H9 (cell line): ENCODE measurements around the gene RHOH. TPM values are rescaled to one million over a fixed set of nuclear protein-coding genes. Genes with fewer than 3 reads are reported as not detected.

Source experiments
- DNase-seq: peaks from one replicate; pipeline ENCODE4 v3.0.0-alpha.2; 2017
- H2AFZ ChIP-seq: one replicate; pipeline ENCODE4 v1.6.1; 2013; ENCODE audit warnings: mild to moderate bottlenecking, low read length, control low read depth, moderate library complexity
- H2AK5ac ChIP-seq: 2 replicates; pipeline ENCODE4 v1.6.1; 2013; ENCODE audit warnings: low read length, control low read depth, mixed read lengths; ENCODE audit not compliant: insufficient read length
- H2BK120ac ChIP-seq: one replicate; pipeline ENCODE4 v1.6.1; 2013; ENCODE audit warnings: low read depth, mild to moderate bottlenecking, low read length, control low read depth, inconsistent platforms; ENCODE audit not compliant: poor library complexity, severe bottlenecking
- H2BK12ac ChIP-seq: 2 replicates; pipeline ENCODE4 v1.6.1; 2013; ENCODE audit warnings: low read length, control low read depth, mixed read lengths, low read depth; ENCODE audit not compliant: insufficient read length
- H2BK15ac ChIP-seq: 2 replicates; pipeline ENCODE4 v1.6.1; 2013; ENCODE audit warnings: low read depth, low read length, control low read depth
- H2BK20ac ChIP-seq: one replicate; pipeline ENCODE4 v1.6.1; 2013; ENCODE audit warnings: low read depth, mild to moderate bottlenecking, low read length, control low read depth, inconsistent platforms; ENCODE audit not compliant: poor library complexity, severe bottlenecking
- H2BK5ac ChIP-seq: 2 replicates; pipeline ENCODE4 v1.6.1; 2013; ENCODE audit warnings: low read length, control low read depth, mixed read lengths; ENCODE audit not compliant: insufficient read length
- H3K14ac ChIP-seq: 2 replicates; pipeline ENCODE4 v1.6.1; 2013; ENCODE audit warnings: low read length, control low read depth; ENCODE audit not compliant: insufficient read depth
- H3K18ac ChIP-seq: 2 replicates; pipeline ENCODE4 v1.6.1; 2013; ENCODE audit warnings: low read depth, mild to moderate bottlenecking, mixed read lengths, low read length, control low read depth; ENCODE audit not compliant: insufficient read length
- H3K23ac ChIP-seq: 2 replicates; pipeline ENCODE4 v1.6.1; 2013; ENCODE audit warnings: low read length, control low read depth, mixed read lengths, low read depth; ENCODE audit not compliant: insufficient read length
- H3K23me2 ChIP-seq: 2 replicates; pipeline ENCODE4 v1.6.1; 2013; ENCODE audit warnings: low read depth, mild to moderate bottlenecking, mixed read lengths, low read length, control low read depth; ENCODE audit not compliant: insufficient read length, poor library complexity, severe bottlenecking
- H3K27ac ChIP-seq: 2 replicates; pipeline ENCODE4 v1.5.1; 2013; ENCODE audit warnings: low read length, control low read depth, mixed read lengths, low read depth; ENCODE audit not compliant: insufficient read length
- H3K27me3 ChIP-seq: 2 replicates; pipeline ENCODE4 v1.6.1; 2013; ENCODE audit warnings: low read length, control low read depth, inconsistent platforms; ENCODE audit not compliant: insufficient read depth
- H3K4ac ChIP-seq: 2 replicates; pipeline ENCODE4 v1.6.1; 2013; ENCODE audit warnings: low read depth, mild to moderate bottlenecking, control low read depth, inconsistent platforms, low read length, moderate library complexity
- H3K4me1 ChIP-seq: 2 replicates; pipeline ENCODE4 v1.6.1; 2013; ENCODE audit warnings: low read length, control low read depth, inconsistent platforms; ENCODE audit not compliant: insufficient read depth
- H3K4me2 ChIP-seq: 2 replicates; pipeline ENCODE4 v1.6.1; 2013; ENCODE audit warnings: low read length, control low read depth, mixed read lengths; ENCODE audit not compliant: insufficient read length, insufficient read depth
- H3K56ac ChIP-seq: 2 replicates; pipeline ENCODE4 v1.6.1; 2013; ENCODE audit warnings: low read depth, mild to moderate bottlenecking, mixed read lengths, low read length, control low read depth; ENCODE audit not compliant: insufficient read length
- H3K79me1 ChIP-seq: 2 replicates; pipeline ENCODE4 v1.6.1; 2013; ENCODE audit warnings: low read depth, mild to moderate bottlenecking, moderate library complexity, low read length, control low read depth, inconsistent platforms; ENCODE audit not compliant: insufficient read depth, poor library complexity, severe bottlenecking
- H3K79me2 ChIP-seq: 2 replicates; pipeline ENCODE4 v1.6.1; 2013; ENCODE audit warnings: low read length, control low read depth, inconsistent platforms; ENCODE audit not compliant: insufficient read depth
- H3K9ac ChIP-seq: 2 replicates; pipeline ENCODE4 v1.6.1; 2013; ENCODE audit warnings: low read length, control low read depth, mixed read lengths; ENCODE audit not compliant: insufficient read length; ENCODE audit errors: extremely low read depth
- H3K9me3 ChIP-seq: one replicate; pipeline ENCODE4 v1.6.1; 2013; ENCODE audit warnings: low read depth, low read length, inconsistent platforms; ENCODE audit not compliant: control insufficient read depth
- H3T11ph ChIP-seq: one replicate; pipeline ENCODE4 v1.6.1; 2013; ENCODE audit warnings: mild to moderate bottlenecking, low read length, control low read depth, inconsistent platforms
- H4K20me1 ChIP-seq: one replicate; pipeline ENCODE4 v1.6.1; 2013; ENCODE audit not compliant: control insufficient read depth, insufficient read length, insufficient read depth
- H4K5ac ChIP-seq: 2 replicates; pipeline ENCODE4 v1.6.1; 2013; ENCODE audit warnings: low read depth, mild to moderate bottlenecking, mixed read lengths, low read length, control low read depth; ENCODE audit not compliant: insufficient read length
- H4K8ac ChIP-seq: replicated peaks from 2 replicates; pipeline ENCODE4 v1.6.1; 2013; ENCODE audit warnings: low read length, control low read depth, mixed read lengths, low read depth; ENCODE audit not compliant: insufficient read length
- H4K91ac ChIP-seq: 2 replicates; pipeline ENCODE4 v1.6.1; 2013; ENCODE audit warnings: low read depth, mild to moderate bottlenecking, moderate library complexity, mixed read lengths, low read length, control low read depth; ENCODE audit not compliant: insufficient read length
- H3K27ac Mint-ChIP-seq, 3 experiments: 2 replicates in 2 of 3; 3 replicates in 1 of 3; pipeline ENCODE4 v1.8.0; 2020 to 2021; ENCODE audit warnings: mixed read lengths in 3 of 3, mild to moderate bottlenecking in 1 of 3, moderate library complexity in 1 of 3
- H3K27me3 Mint-ChIP-seq: 2 replicates; pipeline ENCODE4 v1.8.0; 2021; ENCODE audit warnings: low read depth, mild to moderate bottlenecking, moderate library complexity, mixed read lengths
- H3K36me3 Mint-ChIP-seq, 3 experiments: 2 replicates in 2 of 3; 3 replicates in 1 of 3; pipeline ENCODE4 v1.8.0; 2020 to 2021; ENCODE audit warnings: low read depth in 3 of 3, mixed read lengths in 3 of 3; ENCODE audit not compliant: insufficient read depth in 1 of 3
- H3K4me1 Mint-ChIP-seq, 2 experiments: 2 replicates each; pipeline ENCODE4 v1.8.0; 2020; ENCODE audit warnings: mixed read lengths in 2 of 2
- H3K4me3 Mint-ChIP-seq, 2 experiments: 2 replicates in 1 of 2; 3 replicates in 1 of 2; pipeline ENCODE4 v1.8.0; 2020 to 2021; ENCODE audit warnings: mild to moderate bottlenecking in 2 of 2, mixed read lengths in 2 of 2, moderate library complexity in 1 of 2
- H3K9me3 Mint-ChIP-seq, 2 experiments: 2 replicates in 1 of 2; 3 replicates in 1 of 2; pipeline ENCODE4 v1.8.0; 2020; ENCODE audit warnings: mild to moderate bottlenecking in 2 of 2, mixed read lengths in 2 of 2, moderate library complexity in 1 of 2
- WGBS: extraction: QIAGEN DNeasy Blood & Tissue Kit; methylation state at CpG from one replicate; pipeline ENCODE4 v1.1.7; 2013; ENCODE audit warnings: missing lambda C conversion rate, low lambda C conversion rate, mixed read lengths; ENCODE audit not compliant: insufficient read length; ENCODE audit errors: extremely low coverage; 5-methylcytosine and 5-hydroxymethylcytosine counted together
- total RNA-seq: library from RNA; stranded (reverse); gene quantifications from 2 replicates; pipeline ENCODE4 v1.2.1, GENCODE V29; 2021
- TF ChIP-seq, protein P1 (sequence below): fragments of 200-600 bp; sonication (generic); conservative IDR thresholded peaks from 3 replicates; pipeline ENCODE4 v1.8.0; 2021; ENCODE audit warnings: antibody characterized with exemption, mild to moderate bottlenecking

Gene RHOH
- total RNA-seq, 1 experiment from 2014 or later: 7.1 TPM

- H3K18ac ChIP-seq: no peak overlapping the region
- no peak overlapping the region for H4K91ac ChIP-seq
- H3K4me2 ChIP-seq: no peak overlapping the region
- DNase-seq: no peak
- no CpG with 5 or more reads among the region's 14 CpGs for WGBS
- Mint-ChIP-seq H3K36me3 (no peaks in the 10 kb centered on the region), H3K27ac (peak overlapping the region in 2 of 3 experiments; percentile 12 to 31; a peak in 4 of 7 replicates), H3K9me3 (peaks cover 0 to 3% of the 10 kb centered on the region in 2 experiments; a peak in 1 of 5 replicates), H3K27me3 (no peaks in the 10 kb centered on the region), H3K4me3 (no peak overlapping the region), H3K4me1 (peaks cover 70 to 81% of the 10 kb centered on the region in 2 experiments)
- H3K79me1 ChIP-seq: no peaks in the 10 kb centered on the region
- no peaks in the 10 kb centered on the region for H4K20me1 ChIP-seq
- no peak overlapping the region for H2BK5ac ChIP-seq
- H2BK20ac ChIP-seq: no peak overlapping the region
- no peak overlapping the region for H3K23ac ChIP-seq
- no peak overlapping the region for H2BK15ac ChIP-seq
- no peaks in the 10 kb centered on the region for H3K9me3 ChIP-seq
- TF ChIP-seq, protein P1, sequence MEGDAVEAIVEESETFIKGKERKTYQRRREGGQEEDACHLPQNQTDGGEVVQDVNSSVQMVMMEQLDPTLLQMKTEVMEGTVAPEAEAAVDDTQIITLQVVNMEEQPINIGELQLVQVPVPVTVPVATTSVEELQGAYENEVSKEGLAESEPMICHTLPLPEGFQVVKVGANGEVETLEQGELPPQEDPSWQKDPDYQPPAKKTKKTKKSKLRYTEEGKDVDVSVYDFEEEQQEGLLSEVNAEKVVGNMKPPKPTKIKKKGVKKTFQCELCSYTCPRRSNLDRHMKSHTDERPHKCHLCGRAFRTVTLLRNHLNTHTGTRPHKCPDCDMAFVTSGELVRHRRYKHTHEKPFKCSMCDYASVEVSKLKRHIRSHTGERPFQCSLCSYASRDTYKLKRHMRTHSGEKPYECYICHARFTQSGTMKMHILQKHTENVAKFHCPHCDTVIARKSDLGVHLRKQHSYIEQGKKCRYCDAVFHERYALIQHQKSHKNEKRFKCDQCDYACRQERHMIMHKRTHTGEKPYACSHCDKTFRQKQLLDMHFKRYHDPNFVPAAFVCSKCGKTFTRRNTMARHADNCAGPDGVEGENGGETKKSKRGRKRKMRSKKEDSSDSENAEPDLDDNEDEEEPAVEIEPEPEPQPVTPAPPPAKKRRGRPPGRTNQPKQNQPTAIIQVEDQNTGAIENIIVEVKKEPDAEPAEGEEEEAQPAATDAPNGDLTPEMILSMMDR: no peak
- no peak overlapping the region for H3T11ph ChIP-seq
- no peak overlapping the region for H3K9ac ChIP-seq
- no peak overlapping the region for H3K14ac ChIP-seq
- no peak overlapping the region for H4K8ac ChIP-seq
- H3K23me2 ChIP-seq: peaks cover 5% of the 10 kb centered on the region
- no peak overlapping the region for H2AFZ ChIP-seq
- H3K56ac ChIP-seq: no peak overlapping the region
- no peak overlapping the region for H2AK5ac ChIP-seq
- no peak overlapping the region for H3K27ac ChIP-seq
- peaks cover 4% of the 10 kb centered on the region; the same call in 1 of the 2 replicates for H3K79me2 ChIP-seq
- no peak overlapping the region for H4K5ac ChIP-seq
- H3K4me1 ChIP-seq: peaks cover 8% of the 10 kb centered on the region; the same call in 1 of the 2 replicates
- no peaks in the 10 kb centered on the region for H3K27me3 ChIP-seq
- H3K4ac ChIP-seq: no peak overlapping the region
- no peak overlapping the region for H2BK12ac ChIP-seq
- no peak overlapping the region for H2BK120ac ChIP-seq
Observed at GRCh38 chr4:40194602-40195161, 2.1 kb upstream of the RHOH start.
